ENCODE data around the gene CYP11A1. TPM values are rescaled to one million over a fixed set of nuclear protein-coding genes. Genes with fewer than 3 reads are reported as not detected.

CYP11A1 gene
- total RNA-seq, 2 donors from 2014 or later = 0.21 to 0.26 TPM

- DNase-seq = no peak
- H3K4me1 Mint-ChIP-seq (ENCODE audit: low read depth) = peaks cover 52% of the 10 kb centered on the region
- H3K27me3 Mint-ChIP-seq (ENCODE audit: low read depth) = no peaks in the 10 kb centered on the region
- no peak overlapping the region for H3K27ac Mint-ChIP-seq
- H3K4me3 Mint-ChIP-seq = no peak overlapping the region
- no peaks in the 10 kb centered on the region for H3K9me3 Mint-ChIP-seq
- no peak for ATAC-seq (replicated peaks in 1 of 2)
- H3K36me3 Mint-ChIP-seq (ENCODE audit: insufficient read depth in 2 of 2) = no peaks in the 10 kb centered on the region
Measured at GRCh38 chr15:74406992-74407705, 39.7 kb upstream of the CYP11A1 start.

GRCh38 chr15:74406517-74406916 is 39.1 kb upstream of the CYP11A1 start:
- Mint-ChIP-seq H3K36me3 (ENCODE audit: insufficient read depth in 2 of 2) (no peaks in the 10 kb centered on the region), H3K4me3 (no peak overlapping the region), H3K9me3 (no peaks in the 10 kb centered on the region), H3K27ac (no peak overlapping the region), H3K4me1 (ENCODE audit: low read depth) (peaks cover 58% of the 10 kb centered on the region), H3K27me3 (ENCODE audit: low read depth) (no peaks in the 10 kb centered on the region)
- ATAC-seq (replicated peaks in 1 of 2) (no peak), DNase-seq (no peak)

GRCh38 chr15:74405823-74406222 is 38.4 kb upstream of the CYP11A1 start:
- no peak overlapping the region for H3K27ac Mint-ChIP-seq

GRCh38 chr15:74403991-74404563 is 36.6 kb upstream of the CYP11A1 start:
- no peak for ATAC-seq (replicated peaks in 1 of 2)
- peaks cover 83% of the 10 kb centered on the region for H3K4me1 Mint-ChIP-seq (ENCODE audit: low read depth)
- H3K27ac Mint-ChIP-seq = peak overlapping the region; percentile 56
- peak overlapping the region; percentile 42 to 61 for H3K4me3 Mint-ChIP-seq
- no peaks in the 10 kb centered on the region for H3K36me3 Mint-ChIP-seq (ENCODE audit: insufficient read depth in 2 of 2)
- peak in 1 of 2 donors; percentile 18 for DNase-seq
- no peaks in the 10 kb centered on the region for H3K9me3 Mint-ChIP-seq
- no peaks in the 10 kb centered on the region for H3K27me3 Mint-ChIP-seq (ENCODE audit: low read depth)

More at GRCh38 chr15:74405823-74406222, 38.4 kb upstream of the CYP11A1 start:
- no peaks in the 10 kb centered on the region for H3K27me3 Mint-ChIP-seq (ENCODE audit: low read depth)
- no peak for ATAC-seq (replicated peaks in 1 of 2)
- DNase-seq = no peak
- H3K4me3 Mint-ChIP-seq = no peak overlapping the region
- H3K9me3 Mint-ChIP-seq = no peaks in the 10 kb centered on the region
- peaks cover 65% of the 10 kb centered on the region for H3K4me1 Mint-ChIP-seq (ENCODE audit: low read depth)
- H3K36me3 Mint-ChIP-seq (ENCODE audit: insufficient read depth in 2 of 2) = no peaks in the 10 kb centered on the region

GRCh38 chr15:74403588-74403919 is 36.1 kb upstream of the CYP11A1 start:
- DNase-seq (no peak), ATAC-seq (replicated peaks in 1 of 2) (no peak)
- Mint-ChIP-seq H3K4me1 (ENCODE audit: low read depth) (peaks cover 88% of the 10 kb centered on the region), H3K36me3 (ENCODE audit: insufficient read depth in 2 of 2) (no peaks in the 10 kb centered on the region), H3K9me3 (no peaks in the 10 kb centered on the region), H3K4me3 (peak overlapping the region; percentile 42 to 61), H3K27ac (peak overlapping the region; percentile 56), H3K27me3 (ENCODE audit: low read depth) (no peaks in the 10 kb centered on the region)

- ATAC-seq (replicated peaks in 1 of 2) (peak; percentile 77 to 87), DNase-seq (peak; percentile 89 to 90)
- no peaks in the 10 kb centered on the region for H3K36me3 Mint-ChIP-seq (ENCODE audit: insufficient read depth in 2 of 2)
- peaks cover 93% of the 10 kb centered on the region for H3K4me1 Mint-ChIP-seq (ENCODE audit: low read depth)
- no peaks in the 10 kb centered on the region for H3K27me3 Mint-ChIP-seq (ENCODE audit: low read depth)
- H3K27ac Mint-ChIP-seq = peak overlapping the region; percentile 56
- no peaks in the 10 kb centered on the region for H3K9me3 Mint-ChIP-seq
- peak overlapping the region; percentile 42 to 61 for H3K4me3 Mint-ChIP-seq
Measured at GRCh38 chr15:74402873-74403587, 35.6 kb upstream of the CYP11A1 start.

GRCh38 chr15:74402337-74402841 is 34.9 kb upstream of the CYP11A1 start:
- Mint-ChIP-seq H3K4me1 (ENCODE audit: low read depth) (peaks cover 93% of the 10 kb centered on the region), H3K27ac (peak overlapping the region; percentile 56), H3K9me3 (no peaks in the 10 kb centered on the region), H3K4me3 (peak overlapping the region; percentile 42 to 61), H3K36me3 (ENCODE audit: insufficient read depth in 2 of 2) (no peaks in the 10 kb centered on the region), H3K27me3 (ENCODE audit: low read depth) (no peaks in the 10 kb centered on the region)
- peak in 1 of 2 donors; percentile 12 for DNase-seq
- no peak for ATAC-seq (replicated peaks in 1 of 2)

- H3K4me3 Mint-ChIP-seq = peak overlapping the region; percentile 42 to 67
- H3K9me3 Mint-ChIP-seq = no peaks in the 10 kb centered on the region
- ATAC-seq (replicated peaks in 1 of 2) = peak; percentile 20 to 36
- H3K4me1 Mint-ChIP-seq (ENCODE audit: low read depth) = peaks cover 95% of the 10 kb centered on the region
- peak overlapping the region; percentile 79 for H3K27ac Mint-ChIP-seq
- H3K27me3 Mint-ChIP-seq (ENCODE audit: low read depth) = no peaks in the 10 kb centered on the region
- DNase-seq = peak; percentile 50 to 76
- no peaks in the 10 kb centered on the region for H3K36me3 Mint-ChIP-seq (ENCODE audit: insufficient read depth in 2 of 2)
Measured at GRCh38 chr15:74400915-74401757, 33.7 kb upstream of the CYP11A1 start.

- peak overlapping the region; percentile 42 to 67 for H3K4me3 Mint-ChIP-seq
- no peaks in the 10 kb centered on the region for H3K36me3 Mint-ChIP-seq (ENCODE audit: insufficient read depth in 2 of 2)
- H3K27ac Mint-ChIP-seq = peak overlapping the region; percentile 79
- peak; percentile 4 to 24 for ATAC-seq (replicated peaks in 1 of 2)
- peaks cover 95% of the 10 kb centered on the region for H3K4me1 Mint-ChIP-seq (ENCODE audit: low read depth)
- DNase-seq = peak; percentile 43 to 66
- no peaks in the 10 kb centered on the region for H3K27me3 Mint-ChIP-seq (ENCODE audit: low read depth)
- H3K9me3 Mint-ChIP-seq = no peaks in the 10 kb centered on the region
Measured at GRCh38 chr15:74400313-74400860, 32.9 kb upstream of the CYP11A1 start.

- peaks cover 100% of the 10 kb centered on the region for H3K4me1 Mint-ChIP-seq (ENCODE audit: low read depth)
- peak; percentile 67 to 75 for DNase-seq
- H3K9me3 Mint-ChIP-seq = no peaks in the 10 kb centered on the region
- H3K4me3 Mint-ChIP-seq = peak overlapping the region; percentile 42 to 67
- no peaks in the 10 kb centered on the region for H3K27me3 Mint-ChIP-seq (ENCODE audit: low read depth)
- H3K27ac Mint-ChIP-seq = peak overlapping the region; percentile 79
- ATAC-seq (replicated peaks in 1 of 2) = peak; percentile 4 to 16
- no peaks in the 10 kb centered on the region for H3K36me3 Mint-ChIP-seq (ENCODE audit: insufficient read depth in 2 of 2)
Measured at GRCh38 chr15:74399511-74400312, 32.3 kb upstream of the CYP11A1 start.

- no peaks in the 10 kb centered on the region for H3K9me3 Mint-ChIP-seq
- ATAC-seq (replicated peaks in 1 of 2) = no peak
- H3K27ac Mint-ChIP-seq = peak overlapping the region; percentile 63
- H3K27me3 Mint-ChIP-seq (ENCODE audit: low read depth) = no peaks in the 10 kb centered on the region
- H3K36me3 Mint-ChIP-seq (ENCODE audit: insufficient read depth in 2 of 2) = no peaks in the 10 kb centered on the region
- DNase-seq = no peak
- peak overlapping the region; percentile 33 to 46 for H3K4me3 Mint-ChIP-seq
- H3K4me1 Mint-ChIP-seq (ENCODE audit: low read depth) = peaks cover 100% of the 10 kb centered on the region
Measured at GRCh38 chr15:74399100-74399499, 31.7 kb upstream of the CYP11A1 start.

- ATAC-seq (replicated peaks in 1 of 2) (no peak), DNase-seq (no peak)
- Mint-ChIP-seq H3K4me1 (ENCODE audit: low read depth) (peaks cover 100% of the 10 kb centered on the region), H3K36me3 (ENCODE audit: insufficient read depth in 2 of 2) (no peaks in the 10 kb centered on the region), H3K27me3 (ENCODE audit: low read depth) (no peaks in the 10 kb centered on the region), H3K9me3 (no peaks in the 10 kb centered on the region), H3K4me3 (peak overlapping the region; percentile 42 to 74), H3K27ac (peak overlapping the region; percentile 29)
Measured at GRCh38 chr15:74398183-74398582, 30.7 kb upstream of the CYP11A1 start.

Data from activated T-cell treated with anti-CD3 and anti-CD28 coated beads, Interleukin-2, amount 50 U/mL, for 72 hours (primary cell).